BJ (cell line): ENCODE results near the gene DIP2B. TPM values are rescaled to one million over a fixed set of nuclear protein-coding genes. Genes with fewer than 3 reads are reported as not detected.

Source experiments
- CTCF ChIA-PET: fragments of 350-600 bp; formaldehyde crosslinking; extraction: SDS; loops from one replicate; lab custom pipeline; 2021; ENCODE audit warnings: antibody characterized with exemption, inconsistent platforms; lab: Yijun Ruan, JAX
- POLR2A ChIA-PET: fragments of 300-600 bp; sonication (Branson Sonifier 250); formaldehyde crosslinking; extraction: SDS; loops from one replicate; lab custom pipeline; 2021; ENCODE audit warnings: antibody characterized with exemption; lab: Charles Lee
- DNase-seq: peaks from one replicate; pipeline ENCODE4 v3.0.0-alpha.2; 2011; ENCODE audit warnings: low read depth
- H3K27me3 ChIP-seq: 2 replicates; pipeline ENCODE4 v1.6.0; 2011; ENCODE audit warnings: low read length; ENCODE audit not compliant: control insufficient read depth, insufficient read depth
- H3K36me3 ChIP-seq: 2 replicates; pipeline ENCODE4 v1.5.1; 2011; ENCODE audit warnings: low read length; ENCODE audit not compliant: control insufficient read depth, insufficient read depth
- H3K4me3 ChIP-seq: 2 replicates; pipeline ENCODE4 v1.5.1; 2011; ENCODE audit warnings: low read depth, mild to moderate bottlenecking, control low read depth, low read length
- polyA plus RNA-seq: library from polyadenylated mRNA; depleted of rRNA; stranded (reverse); fragments of >200 nt; gene quantifications from 2 replicates; pipeline ENCODE4 v1.2.3, GENCODE V29; 2011
- TF ChIP-seq, protein P1 (sequence below): IDR thresholded peaks from 2 replicates; pipeline ENCODE4 v1.5.1; 2011; ENCODE audit warnings: low read depth, mild to moderate bottlenecking, control low read depth, inconsistent platforms, low read length, moderate library complexity; ENCODE audit not compliant: insufficient read depth

Gene DIP2B
- polyA plus RNA-seq, 1 experiment = 13.2 TPM

DNA sequence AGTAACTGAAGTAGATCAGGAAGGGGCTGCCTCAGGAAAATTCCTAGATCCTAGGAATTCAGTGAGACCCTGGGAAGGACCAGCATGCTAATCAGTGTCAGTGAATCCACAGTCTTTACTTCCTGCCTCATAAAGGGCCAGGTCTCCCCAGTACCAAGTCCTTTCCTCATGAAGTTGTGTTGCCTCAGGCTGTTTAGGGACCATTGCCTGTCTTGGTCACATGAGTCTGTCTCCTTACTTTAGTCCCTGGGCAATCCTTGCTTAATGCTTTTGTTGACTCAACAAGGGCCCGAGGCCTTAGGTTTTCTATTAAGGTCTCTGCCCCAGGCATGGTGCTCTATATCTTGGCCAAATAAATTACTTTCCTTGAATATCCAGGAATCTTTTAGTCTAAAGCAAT is 243.0 kb downstream of the DIP2B start:
- DNase-seq = no peak
- Histone ChIP-seq H3K27me3 (no peaks in the 10 kb centered on the region), H3K4me3 (no peak overlapping the region), H3K36me3 (peaks cover 5% of the 10 kb centered on the region)
- ChIA-PET CTCF (interaction anchor here (1.5 kb wide), 1 partner anchor 57 kb away, joined by 3 read pairs; no protein-coding TSS in a partner anchor), POLR2A (no interaction called here)
- TF ChIP-seq, protein P1, sequence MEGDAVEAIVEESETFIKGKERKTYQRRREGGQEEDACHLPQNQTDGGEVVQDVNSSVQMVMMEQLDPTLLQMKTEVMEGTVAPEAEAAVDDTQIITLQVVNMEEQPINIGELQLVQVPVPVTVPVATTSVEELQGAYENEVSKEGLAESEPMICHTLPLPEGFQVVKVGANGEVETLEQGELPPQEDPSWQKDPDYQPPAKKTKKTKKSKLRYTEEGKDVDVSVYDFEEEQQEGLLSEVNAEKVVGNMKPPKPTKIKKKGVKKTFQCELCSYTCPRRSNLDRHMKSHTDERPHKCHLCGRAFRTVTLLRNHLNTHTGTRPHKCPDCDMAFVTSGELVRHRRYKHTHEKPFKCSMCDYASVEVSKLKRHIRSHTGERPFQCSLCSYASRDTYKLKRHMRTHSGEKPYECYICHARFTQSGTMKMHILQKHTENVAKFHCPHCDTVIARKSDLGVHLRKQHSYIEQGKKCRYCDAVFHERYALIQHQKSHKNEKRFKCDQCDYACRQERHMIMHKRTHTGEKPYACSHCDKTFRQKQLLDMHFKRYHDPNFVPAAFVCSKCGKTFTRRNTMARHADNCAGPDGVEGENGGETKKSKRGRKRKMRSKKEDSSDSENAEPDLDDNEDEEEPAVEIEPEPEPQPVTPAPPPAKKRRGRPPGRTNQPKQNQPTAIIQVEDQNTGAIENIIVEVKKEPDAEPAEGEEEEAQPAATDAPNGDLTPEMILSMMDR = no peak

DNA sequence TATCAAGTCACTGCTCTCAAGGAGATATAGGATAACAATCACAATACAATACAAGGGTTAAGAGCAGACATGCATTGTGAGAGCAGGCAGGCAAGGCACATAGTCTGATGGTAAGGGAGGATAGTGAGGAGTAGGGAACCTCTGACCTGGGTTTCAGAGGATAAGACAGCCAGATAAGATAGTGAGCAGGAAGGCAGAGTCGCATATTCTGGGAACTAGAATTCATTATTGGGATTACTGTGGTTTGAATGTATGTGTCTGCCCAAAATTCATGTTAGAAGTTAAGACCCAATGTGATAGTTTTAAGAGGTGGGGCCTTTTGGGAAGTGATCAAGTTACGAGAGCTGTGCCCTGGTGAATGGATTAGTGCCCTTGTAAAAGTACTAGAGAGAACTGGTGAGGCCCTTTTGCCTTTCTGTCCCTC is 244.7 kb downstream of the DIP2B start:
- Histone ChIP-seq H3K27me3 (no peaks in the 10 kb centered on the region), H3K4me3 (no peak overlapping the region), H3K36me3 (peaks cover 4% of the 10 kb centered on the region)
- DNase-seq = no peak
- TF ChIP-seq, protein P1 = no peak
- CTCF ChIA-PET = interaction anchor here (1.5 kb wide), 1 partner anchor 55 kb away, joined by 3 read pairs; no protein-coding TSS in a partner anchor
- POLR2A ChIA-PET = no interaction called here

DNA sequence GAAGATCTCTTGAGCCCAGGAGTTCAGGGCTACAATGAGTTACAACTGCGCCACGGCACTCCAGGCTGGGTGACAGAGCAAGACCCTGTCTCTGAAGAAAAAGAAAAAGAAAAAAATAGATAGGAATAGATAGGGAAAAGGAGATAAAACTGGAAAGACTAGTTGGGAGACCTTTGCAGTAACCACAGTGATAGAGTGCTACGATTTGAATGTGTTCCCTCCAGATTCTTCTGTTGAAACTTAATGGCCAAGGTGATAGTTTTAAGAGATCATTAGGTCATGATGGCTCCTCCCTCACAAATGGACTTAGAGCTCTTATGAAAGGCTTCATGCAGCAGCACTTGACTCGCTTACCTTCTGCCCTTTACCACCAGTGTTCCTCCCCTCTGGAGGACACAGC is 245.6 kb downstream of the DIP2B start:
- CTCF ChIA-PET = no interaction called here
- H3K36me3 ChIP-seq = no peaks in the 10 kb centered on the region
- no peaks in the 10 kb centered on the region for H3K27me3 ChIP-seq
- TF ChIP-seq, protein P1 = no peak
- no peak for DNase-seq
- H3K4me3 ChIP-seq = no peak overlapping the region
- POLR2A ChIA-PET = no interaction called here

DNA sequence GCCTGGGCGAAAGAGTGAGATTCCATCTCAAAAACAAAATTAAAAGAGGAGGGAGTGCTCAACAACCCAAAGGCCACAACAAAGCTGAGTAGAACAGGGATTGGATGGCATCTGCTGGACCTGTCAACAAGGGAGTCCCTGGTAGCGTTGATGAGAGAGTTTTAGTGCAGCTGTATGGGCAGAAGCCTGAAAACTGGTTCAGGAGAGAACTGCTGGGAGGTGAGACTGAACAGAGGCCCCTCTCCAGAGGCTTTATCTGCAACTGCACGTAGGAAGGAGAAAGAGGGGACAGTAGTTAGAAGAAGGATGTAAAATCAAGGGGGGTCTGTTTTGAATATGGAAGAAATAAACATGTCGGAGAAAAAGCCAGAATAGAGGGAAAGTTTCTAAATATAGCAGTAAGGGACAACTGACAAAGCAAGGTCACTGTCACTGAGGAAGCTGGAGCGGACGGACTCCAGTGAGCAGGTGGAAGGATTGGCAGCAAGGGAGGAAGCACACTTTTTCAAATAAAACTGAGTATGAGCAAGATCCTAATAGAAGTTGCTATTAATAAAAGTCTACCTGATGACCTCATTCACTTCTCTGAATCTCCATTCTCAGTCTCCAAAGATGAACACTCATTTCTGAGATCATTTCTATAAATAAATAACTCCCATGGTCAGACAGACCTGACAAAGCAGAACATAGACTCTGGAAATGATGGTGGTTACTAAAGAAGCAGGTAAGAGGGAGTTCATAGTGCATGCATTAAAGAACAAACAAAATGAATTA is 247.3 kb downstream of the DIP2B start:
- Histone ChIP-seq H3K27me3 (no peaks in the 10 kb centered on the region), H3K36me3 (no peaks in the 10 kb centered on the region), H3K4me3 (no peak overlapping the region)
- ChIA-PET POLR2A (no interaction called here), CTCF (interaction anchor here (0.6 to 0.8 kb wide), 2 partner anchors 14 to 562 kb away, joined by 3 read pairs; no protein-coding TSS in a partner anchor)
- DNase-seq = no peak
- TF ChIP-seq, protein P1 = no peak

DNA sequence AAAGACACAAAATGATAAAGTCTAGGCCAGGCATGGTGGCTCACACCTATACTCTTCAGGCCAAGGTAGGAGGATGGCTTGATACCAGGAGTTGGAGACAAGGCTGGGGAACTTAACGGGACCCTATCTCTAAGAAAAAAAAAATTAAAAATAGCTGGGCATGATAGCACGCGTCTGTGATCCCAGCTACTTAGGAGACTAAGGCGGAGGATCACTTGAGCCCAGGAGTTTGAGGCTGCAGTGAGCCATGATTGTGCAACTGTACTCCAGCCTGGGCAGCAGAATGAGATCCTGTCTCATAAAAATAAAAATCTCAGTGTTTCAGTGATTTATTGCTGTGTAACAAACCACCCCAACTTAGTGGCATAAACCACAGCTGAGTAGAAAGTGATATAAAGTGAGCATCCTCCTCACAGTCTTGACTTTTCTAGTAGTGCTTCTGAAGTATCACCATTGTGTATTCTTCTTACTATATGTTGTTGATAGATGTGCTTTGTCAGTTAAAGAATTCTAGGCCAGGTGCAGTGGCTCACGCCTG is 248.5 kb downstream of the DIP2B start:
- H3K4me3 ChIP-seq = no peak overlapping the region
- no peaks in the 10 kb centered on the region for H3K27me3 ChIP-seq
- TF ChIP-seq, protein P1 = no peak
- ChIA-PET POLR2A (no interaction called here), CTCF (interaction anchor here (1.0 to 1.6 kb wide), 3 partner anchors 9 to 72 kb away, joined by 3 to 4 read pairs (median 3); no protein-coding TSS in a partner anchor)
- no peak for DNase-seq
- H3K36me3 ChIP-seq = no peaks in the 10 kb centered on the region
